ENCODE measurements around the gene CPN1.
"Not testable (repeated sequence)": the region's sequence is repeated elsewhere in the genome, so short reads cannot be mapped to it uniquely, and the experiment has no call there.

CPN1 gene

DNA sequence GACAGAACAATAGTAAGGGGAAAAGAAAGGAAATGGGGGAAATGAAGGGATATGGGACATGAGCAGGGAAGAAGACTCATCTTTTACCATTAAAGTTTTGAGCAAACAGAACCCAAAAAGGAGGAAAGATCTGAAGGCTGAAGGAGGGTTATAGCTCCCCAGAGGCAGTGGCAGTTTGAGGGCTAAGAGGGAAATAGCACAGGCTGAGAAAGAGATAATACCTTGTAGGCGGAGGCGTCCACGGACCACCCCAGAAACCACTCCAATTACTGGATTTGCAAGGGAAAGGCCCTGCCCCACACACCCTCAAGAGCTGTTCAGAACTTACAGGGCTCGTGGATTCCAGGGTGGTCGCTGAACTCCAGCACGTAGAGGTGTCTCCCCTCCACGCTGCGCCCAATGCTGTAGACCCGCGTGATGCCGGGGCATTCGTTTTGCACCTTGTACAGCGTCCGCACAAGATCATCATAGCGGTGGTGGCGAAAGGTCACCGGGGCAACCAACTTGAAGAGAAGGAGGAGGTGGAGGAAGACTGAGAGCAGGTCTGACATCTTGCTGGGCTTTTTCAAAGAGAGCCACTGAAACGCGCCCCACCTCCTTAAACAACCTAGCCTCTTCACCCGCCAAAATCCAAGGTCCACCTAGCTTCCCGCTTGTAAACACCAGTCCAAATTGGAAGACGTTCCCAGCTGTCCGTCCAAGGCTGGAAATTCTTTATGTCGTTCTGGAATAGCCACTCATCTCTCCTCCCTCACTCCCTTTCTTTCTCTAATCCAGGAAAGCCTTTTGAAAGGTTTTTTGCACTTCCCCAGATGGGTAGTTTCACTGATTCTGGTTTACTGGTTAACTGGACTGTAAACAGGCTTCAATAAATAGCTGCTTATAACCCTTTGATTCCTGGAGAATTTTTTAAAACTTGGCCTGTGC lies at the start of gene CPN1:
CPN1 (minus strand) TSS at position 795 of the 927 bp plus-strand sequence; CDS start at position 551, 244 bp downstream.
- DNase-seq = no peak

DNA sequence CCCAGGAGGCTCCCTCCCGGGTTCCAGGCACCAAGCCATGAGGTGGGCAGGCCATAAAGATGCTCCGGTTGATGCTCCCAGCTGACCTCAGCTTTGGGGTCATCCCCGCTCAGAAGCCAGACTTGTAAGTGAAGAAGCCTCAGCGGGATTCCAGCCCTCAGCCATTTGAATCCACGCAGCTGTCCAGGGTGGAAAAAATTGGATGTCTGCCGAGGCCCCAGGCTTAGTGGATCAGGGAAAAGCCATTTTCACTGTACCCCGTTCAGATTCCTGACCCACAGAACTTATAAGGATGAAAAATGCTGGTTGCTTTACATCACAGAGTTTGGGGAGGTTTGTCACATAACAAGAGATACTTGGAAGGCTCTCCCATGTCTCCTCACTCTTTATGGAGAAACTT lies 49.2 kb upstream of the CPN1 start:
- DNase-seq = no peak

DNA sequence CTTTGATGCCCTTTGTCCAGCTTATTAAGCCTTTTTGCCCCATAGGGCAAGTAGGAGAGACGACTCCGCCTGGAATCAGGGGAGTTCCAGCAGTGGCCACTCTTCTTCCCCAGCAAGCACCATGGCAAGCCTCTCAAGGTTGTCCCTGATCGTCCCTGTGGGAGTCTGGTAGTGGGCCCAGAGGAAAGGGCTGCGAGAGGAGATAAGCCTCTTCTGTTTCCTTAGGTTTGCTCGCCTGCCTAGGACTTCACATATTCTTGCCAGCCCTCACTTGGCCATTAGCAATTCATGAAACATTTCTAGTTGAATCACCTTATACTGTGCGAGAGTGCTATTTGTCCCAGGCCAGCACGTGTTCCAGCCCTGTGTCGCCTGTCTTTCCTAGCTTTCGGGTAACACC lies 47.8 kb upstream of the CPN1 start:
- DNase-seq = no peak

DNA sequence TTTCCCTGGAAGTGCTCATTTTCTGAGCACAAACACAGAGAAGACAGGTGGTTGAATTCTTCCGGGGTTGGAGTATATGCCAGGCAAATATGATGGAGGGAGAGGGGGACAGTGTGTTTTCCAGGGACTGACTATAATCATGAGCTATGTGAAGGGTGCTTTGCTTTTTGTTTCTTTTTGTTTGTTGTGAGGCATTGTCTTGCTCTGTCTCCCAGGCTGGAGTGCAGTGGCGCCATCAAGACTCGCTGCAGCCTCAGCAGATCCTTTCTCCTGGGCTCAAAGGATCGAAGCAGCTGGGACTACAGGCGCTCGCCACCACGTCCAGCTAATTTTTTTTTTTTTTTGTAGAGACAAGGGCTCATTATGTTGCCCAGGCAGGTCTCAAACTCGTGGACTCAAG lies 47.3 kb upstream of the CPN1 start:
- no peak for DNase-seq

DNA sequence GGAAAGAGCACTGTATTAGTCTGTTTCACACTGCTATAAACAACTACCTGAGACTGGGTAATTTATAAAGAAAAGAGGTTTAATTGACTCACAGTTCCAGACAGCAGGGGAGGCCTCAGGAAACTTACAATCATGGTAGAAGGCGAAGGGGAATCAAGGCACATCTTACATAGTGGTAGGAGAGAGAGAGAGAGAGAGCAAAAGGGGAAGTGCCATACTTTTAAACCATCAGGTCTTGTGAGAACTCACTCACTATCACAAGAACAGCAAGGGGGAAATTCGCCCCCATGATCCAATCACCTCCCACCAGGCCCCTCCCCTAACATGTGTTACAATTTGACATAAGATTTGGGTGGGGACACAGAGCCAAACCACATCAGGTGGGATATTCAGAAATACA lies 43.7 kb upstream of the CPN1 start:
- not testable (repeated sequence) for DNase-seq

DNA sequence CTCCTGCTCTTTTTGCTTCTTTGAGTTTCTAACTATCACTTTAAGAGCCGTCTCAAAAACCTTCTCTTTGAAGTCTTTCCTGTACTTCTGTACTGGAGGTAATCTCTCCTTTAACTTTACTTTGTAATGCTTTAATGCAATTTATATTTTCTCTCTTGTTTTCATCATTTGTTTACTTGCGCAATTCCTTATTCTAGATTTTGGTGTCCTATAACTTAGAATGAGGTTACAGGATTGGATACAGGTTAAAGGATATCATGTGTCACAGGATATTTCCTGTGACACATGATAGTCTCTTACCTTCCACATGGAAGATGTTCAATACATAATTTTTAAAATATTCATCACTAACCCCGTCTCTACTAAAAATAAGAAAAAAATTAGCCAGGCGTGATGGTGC lies 42.4 kb upstream of the CPN1 start:
- DNase-seq = no peak

DNA sequence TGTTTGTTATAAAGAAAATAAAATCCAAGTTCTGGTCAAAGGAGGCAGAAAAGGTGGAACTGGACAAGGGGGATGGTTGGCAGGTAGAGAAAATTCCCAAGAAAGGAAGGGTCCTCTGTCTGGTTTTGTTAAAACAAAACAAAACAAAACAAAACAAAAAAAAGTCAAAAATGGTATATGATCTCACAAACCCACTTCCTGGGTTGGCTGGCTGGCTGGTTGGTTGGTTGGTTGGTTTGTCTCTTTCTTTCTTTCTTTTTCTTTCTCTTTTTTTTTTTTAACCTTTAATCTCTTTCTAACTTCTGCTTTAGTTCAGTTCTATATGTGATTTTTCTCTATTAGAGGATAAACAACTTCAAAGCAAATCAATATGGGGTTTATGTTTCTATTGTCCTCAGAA lies 41.1 kb upstream of the CPN1 start:
- no peak for DNase-seq

DNA sequence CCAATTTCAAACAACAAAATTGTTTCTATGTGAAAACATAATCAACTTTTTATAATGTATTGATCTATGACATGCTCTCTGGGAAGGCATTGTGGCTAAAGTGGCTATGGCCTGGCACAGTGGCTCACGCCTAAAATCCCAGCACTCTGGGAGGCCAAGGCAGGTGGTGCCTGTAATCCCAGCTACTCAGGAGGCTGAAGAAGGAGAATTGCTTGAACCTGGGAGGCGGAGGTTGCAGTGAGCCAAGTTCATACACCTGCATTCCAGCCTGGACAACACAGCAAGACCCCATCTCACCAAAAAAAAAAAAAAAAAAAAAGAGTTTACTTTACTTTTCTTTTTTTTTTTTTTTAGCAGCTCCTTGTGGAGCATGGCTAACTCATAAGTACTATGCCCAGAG lies 38.9 kb upstream of the CPN1 start:
- DNase-seq = no peak

DNA sequence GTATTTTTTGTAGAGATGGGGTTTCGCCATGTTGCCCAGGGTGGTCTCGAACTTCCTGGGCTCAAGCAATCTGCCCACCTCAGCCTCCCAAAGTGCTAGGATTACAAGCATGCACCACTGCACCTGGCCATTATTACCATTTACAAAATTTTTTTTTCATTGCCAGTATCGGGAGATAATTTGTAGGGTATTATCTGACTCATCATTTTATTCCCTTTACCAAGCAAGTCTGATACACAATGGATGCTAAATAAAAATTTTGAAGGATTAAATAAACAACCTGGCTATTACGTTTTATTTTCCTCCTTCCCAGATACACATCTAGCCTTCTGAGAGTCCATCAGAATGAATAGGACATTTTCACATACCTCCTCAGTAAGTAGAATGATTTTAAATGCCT lies 38.1 kb upstream of the CPN1 start:
- no peak for DNase-seq

DNA sequence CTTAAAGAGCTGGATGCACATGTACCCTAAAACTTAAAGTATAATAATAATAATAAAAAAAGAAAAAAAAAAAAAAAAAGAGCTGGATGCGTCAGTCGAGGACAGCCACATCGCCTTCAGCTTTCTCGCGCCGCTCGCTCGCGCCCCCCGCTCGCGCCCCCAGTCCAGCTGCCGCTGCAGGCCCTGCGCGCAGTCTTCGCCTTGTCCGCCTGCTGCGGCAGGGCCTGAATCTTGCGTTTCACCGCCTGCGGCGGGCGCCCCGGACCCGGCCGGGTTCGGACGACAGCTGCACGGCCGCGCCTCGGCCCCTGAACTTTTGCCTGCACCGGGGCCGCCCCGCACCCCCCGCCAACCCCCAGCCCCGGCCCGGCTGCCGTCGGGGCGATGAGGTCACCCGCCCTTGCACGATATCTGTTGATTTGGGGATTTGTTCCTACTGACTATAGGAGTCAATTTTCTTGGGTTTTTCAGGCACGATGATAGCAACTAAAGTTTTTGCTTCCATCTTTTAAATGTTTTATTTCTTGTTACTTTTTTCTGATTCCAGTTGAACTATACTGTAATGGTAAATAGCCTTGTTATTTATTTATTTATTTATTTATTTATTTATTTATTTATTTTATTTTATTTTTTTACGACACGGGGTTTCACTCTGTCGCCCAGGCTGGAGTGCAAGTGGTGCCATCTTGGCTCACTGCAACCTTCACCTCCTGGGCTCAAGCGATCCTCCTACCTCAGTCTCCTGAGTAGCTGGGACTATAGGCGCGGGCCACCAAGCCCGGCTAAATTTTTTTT lies 33.5 kb upstream of the CPN1 start:
- no peak for DNase-seq

DNA sequence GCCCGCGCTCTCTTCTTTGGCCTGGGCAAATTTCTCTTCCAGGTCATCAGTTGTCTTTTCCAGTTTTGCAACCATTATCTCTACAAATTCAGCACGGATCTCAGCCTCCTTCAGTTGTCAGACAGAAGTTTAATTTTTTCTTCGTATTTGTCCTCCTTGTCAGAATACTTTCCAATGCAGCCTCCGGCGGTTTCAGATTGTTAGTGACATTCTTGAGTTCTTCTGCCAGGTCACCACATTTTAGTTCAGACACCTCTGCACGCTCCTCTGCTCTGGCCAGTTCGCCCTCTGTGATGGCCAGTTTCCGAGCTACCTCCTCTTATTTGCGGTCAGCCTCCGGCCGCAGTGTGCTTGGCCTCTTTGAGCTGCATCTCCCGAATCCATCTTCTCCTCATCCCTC lies 32.8 kb upstream of the CPN1 start:
- no peak for DNase-seq

DNA sequence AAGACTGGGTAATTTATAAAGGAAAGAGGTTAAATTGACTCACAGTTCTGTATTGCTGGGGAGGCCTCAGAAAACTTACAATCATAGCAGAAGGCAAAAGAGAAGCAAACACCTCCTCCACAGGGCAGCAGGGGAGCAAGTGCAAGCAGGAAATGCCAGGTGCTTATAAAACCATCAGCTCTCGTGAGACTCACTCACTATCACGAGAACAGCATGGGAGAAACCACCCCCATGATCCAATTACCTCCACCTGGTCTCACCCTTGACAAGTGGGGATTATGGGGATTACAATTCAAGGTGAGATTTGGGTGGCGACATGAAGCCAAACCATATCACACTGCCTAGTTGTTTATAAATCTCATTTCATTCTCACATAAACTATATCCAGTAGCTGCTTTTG lies 28.0 kb upstream of the CPN1 start:
- no peak for DNase-seq

DNA sequence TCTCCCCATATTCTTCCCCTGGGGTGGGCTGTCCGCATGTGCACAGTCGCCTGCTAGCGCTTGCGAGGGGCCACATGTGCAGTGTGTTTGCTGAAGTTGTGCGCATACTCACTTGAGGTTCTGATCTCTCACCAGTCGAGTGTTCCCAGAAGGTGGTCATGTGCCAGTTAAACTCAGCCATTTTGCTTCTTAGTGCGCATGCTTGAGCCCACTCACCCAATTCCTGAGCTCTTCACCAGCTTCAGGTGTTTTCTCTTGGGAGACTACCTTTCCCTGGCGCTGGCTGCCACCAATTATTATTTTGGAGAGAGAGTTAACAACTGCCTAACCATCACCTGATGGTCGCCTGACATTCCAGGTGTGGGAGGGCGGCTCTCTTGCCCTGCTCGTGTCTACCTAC lies 25.2 kb upstream of the CPN1 start:
- DNase-seq = no peak

DNA sequence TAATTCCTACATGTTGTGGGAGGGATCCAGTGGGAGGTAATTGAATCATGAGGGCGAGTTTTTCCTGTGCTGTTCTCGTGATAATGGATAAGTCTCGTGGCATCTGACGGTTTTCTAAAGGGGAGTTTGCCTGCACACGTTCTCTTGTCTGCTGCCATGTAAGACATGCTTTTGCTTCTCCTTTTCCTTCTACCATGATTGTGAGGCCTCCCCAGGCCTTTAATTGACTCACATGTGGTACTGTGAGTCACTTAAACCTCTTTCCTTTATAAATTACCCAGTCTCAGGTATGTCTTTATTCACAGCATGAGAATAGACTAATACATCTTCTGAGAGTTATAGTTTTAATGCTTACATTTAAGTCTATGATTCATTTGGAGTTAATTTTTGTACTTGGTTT lies 22.6 kb upstream of the CPN1 start:
- DNase-seq = no peak

DNA sequence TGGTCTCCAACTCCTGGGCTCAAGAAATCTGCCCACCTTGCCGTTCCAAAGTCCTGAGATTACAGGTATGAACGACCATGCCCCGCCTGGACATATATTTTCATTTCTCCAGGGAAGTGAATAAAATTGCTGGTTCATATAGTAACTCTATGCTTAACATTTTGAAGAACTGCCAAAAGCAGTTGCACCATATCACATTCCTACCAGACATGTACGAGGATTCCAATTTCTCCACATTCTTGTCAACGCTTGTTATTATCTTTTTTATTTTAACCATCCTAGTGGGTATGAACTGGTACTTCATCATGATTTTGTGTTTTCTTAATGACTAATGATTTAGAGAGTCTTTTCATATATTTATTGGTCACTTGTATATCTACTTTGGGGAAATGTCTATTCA lies 21.9 kb upstream of the CPN1 start:
- DNase-seq = no peak

DNA sequence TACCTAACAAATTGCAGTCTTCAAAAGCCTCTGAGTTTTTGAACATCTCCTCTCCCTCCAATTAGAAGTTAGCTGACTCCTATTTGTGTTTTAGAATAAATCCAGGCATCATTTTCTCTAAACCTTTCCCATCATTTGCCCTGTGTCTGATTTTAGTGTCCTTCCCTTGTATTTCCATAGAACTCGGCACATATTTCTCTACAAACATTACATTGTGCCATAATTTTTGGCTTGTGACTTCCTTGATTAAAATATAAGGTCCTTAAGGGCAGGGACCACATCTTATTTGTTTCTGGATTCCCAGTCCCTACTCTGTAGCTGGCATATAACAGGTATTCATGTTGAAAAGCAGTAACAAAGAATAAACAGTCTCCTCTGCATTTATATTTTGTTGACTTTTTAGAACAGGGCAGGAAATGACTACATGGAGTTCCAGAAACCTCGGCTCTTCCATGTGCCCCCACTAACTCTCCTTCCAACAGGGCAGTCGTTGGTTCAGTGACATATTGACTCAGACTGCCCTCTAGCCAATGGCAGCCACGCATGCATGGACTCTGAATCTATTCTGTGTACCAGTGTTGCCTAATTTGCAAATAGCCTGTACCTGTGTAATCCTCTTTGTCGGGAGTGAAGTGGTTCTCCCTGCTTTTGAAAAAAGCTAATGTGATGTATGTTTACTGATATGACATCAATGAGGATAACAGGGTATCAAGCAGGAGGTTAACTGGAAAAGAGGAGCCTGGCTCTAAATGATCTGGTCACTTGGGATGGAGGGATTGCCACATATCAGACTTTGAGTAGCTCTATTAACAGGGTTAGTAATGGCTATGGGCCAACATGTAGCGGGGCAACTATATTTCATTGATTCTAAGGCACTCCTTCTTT lies 19.8 kb upstream of the CPN1 start:
- no peak for DNase-seq

DNA sequence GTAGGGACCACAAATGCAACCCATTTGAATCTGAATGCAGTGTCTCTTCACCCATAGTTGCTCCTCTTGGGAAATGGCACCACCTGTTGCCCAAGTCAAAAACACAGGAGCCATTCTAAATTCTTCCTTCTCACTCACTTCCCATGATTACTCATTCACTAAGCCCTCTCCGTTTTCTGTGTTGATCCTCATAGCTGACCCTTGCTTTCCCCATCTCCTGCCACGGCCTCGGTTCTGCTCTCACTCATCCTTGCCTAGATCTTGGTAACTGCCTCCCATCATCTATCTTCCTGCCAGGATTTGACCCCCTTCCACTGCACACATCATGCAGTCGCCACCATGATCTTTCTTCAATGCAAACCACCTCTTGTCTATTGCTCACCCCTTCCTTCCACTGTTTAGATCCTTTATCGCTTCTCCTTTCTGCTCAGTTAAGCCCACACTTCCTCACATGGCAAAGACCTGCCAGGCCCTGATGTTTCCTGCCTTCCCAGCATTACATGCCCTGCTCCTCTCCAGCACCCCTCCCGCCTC lies 19.0 kb upstream of the CPN1 start:
- DNase-seq = no peak

DNA sequence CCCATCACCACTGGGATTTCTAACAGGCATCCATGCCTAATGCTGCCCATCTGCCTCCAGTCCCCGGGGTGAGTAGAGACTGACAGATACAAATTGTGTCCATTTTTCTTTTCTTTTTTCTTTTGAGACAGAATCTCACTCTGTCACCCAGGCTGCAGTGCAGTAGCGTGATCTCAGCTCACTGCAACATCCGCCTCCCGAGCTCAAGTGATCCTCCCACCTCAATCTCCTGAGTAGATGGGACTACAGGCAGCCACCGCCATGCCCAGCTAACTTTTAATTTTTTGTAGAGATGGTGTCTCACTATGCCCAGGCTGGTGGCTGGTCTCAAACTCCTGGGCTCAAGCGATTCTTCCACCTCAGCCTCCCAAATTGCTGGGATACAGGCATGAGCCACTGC lies 7.6 kb upstream of the CPN1 start:
- DNase-seq = no peak

DNA sequence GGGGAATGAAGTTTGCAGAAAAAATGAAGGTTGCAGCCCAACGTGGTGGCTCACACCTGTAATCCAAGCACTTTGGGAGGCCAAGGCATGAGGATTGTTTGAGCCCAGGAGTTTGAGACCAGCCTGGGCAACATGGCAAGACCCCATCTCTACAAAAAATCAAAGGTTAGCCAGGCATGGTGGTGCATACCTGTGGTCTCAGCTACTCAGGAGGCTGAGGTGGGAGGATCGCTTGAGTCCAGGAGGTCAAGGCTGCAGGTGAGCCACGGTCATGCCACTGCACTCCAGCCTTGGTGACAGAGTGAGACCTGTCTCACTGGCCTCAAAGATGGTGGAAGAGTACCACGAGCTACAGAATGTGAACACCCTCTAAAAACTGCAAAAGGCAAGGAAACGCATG lies 5.0 kb upstream of the CPN1 start:
- not testable (repeated sequence) for DNase-seq

DNA sequence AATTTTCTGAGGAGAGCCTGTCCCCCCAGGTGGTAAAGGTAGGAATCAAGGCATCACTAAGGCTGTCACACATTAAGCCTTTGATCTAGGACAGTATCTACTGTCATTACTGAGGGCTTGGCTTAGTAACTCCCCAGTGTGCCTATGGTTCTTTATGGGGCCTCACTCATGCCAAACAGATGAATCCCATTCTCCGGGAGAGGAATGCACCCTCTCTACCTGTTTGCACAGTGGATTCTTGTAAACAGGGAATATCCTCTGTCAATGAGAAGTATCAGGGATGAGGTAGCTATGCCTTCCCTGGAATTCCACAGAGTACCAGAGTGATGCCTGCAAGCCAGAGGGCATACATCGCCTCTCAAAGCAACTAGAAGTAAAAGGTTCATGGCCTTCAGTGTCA lies 3.9 kb upstream of the CPN1 start:
- DNase-seq = no peak

DNA sequence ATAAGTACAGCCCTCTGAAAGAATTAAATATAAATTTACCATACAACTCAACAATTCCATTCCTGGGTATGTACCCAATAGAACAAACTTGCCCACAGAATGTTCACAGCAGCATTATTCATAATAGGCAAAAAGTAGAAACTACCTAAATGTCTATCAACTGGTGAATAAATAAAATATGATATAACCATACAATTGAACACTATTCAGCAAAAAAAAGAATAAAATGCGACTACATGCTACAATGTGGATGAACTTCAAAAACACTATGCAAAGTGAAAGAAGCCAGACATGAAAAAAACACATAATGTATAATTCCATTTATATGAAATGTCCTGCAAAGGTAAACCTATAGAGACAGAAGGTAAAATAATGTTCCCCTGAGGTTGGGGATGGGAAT lies 2.0 kb upstream of the CPN1 start:
- no peak for DNase-seq

DNA sequence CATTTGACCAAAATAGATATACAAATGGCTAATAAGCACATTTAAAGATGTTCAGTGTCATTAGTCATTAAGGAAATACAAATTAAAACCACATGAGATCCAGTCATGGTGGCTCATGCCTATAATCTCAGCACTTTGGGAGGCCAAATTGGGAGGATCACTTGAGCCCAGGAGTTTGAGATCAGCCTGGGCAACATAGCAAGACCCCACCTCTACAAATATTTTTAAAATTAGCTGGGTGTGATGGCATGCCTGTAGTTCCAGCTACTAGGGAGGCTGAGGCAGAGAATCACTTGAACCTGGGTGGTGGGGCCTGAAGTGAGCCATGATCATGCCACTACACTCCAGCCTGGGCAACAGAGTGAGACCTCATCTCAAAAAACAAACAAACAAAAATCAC lies 607 bp upstream of the CPN1 start:
- not testable (repeated sequence) for DNase-seq

DNA sequence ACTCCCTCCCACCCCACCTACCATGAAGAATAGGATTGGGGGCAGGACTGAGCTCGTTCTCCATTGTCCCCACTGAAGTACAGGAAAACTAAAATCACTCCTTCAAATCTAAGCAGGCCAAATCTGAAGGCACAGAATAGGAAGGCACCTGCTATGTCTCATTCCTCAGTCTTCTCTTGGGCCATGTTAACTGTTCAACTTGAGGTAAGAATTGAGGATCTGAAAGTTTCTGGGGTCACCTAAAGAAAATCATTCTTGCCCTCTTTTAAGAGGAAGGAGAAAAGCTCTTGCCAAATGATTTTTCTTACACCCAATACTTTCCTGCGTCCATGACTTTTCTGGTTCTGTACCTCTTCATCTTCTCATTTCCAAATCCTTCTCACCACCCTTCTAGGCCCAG lies 4.9 kb downstream of the CPN1 start:
- no peak for DNase-seq

Data from activated CD4-positive, alpha-beta T cell treated with anti-CD3 and anti-CD28 coated beads for 1 hour (primary cell).